Aorta (tissue), 5 donors: ENCODE data around the gene PTPRD. TPM values are rescaled to one million over a fixed set of nuclear protein-coding genes. Genes with fewer than 3 reads are reported as not detected.

Source experiments
- ATAC-seq: fragments of 200-7000 bp; cut with Tn5 transposase; one replicate; pipeline ENCODE4 v1.9.1; 2022; ENCODE audit warnings: moderate library complexity; ENCODE audit not compliant: low FRiP score
- DNase-seq, 2 donors: peaks; one replicate each; pipeline ENCODE4 v3.0.0-alpha.2; 2020
- H3K27ac ChIP-seq, 2 donors: one replicate each; pipeline ENCODE4 v1.5.1; 2013; ENCODE audit warnings: low read length in 2 of 2, mild to moderate bottlenecking in 2 of 2, moderate library complexity in 2 of 2, control low read depth in 1 of 2, inconsistent platforms in 1 of 2, low read depth in 1 of 2
- H3K27me3 ChIP-seq, 2 donors: one replicate each; pipeline ENCODE4 v1.6.1; 2013; ENCODE audit warnings: control low read depth in 1 of 2, low read length in 1 of 2, mild to moderate bottlenecking in 1 of 2, moderate library complexity in 1 of 2; ENCODE audit not compliant: insufficient read depth in 2 of 2, control insufficient read depth in 1 of 2
- H3K36me3 ChIP-seq, 2 donors: one replicate each; pipeline ENCODE4 v1.6.1; 2013; ENCODE audit warnings: control low read depth in 1 of 2, low read length in 1 of 2, mild to moderate bottlenecking in 1 of 2; ENCODE audit not compliant: insufficient read depth in 2 of 2, control insufficient read depth in 1 of 2
- H3K4me1 ChIP-seq, 2 donors: one replicate each; pipeline ENCODE4 v1.6.1; 2013; ENCODE audit warnings: low read length in 2 of 2, control low read depth in 1 of 2, mild to moderate bottlenecking in 1 of 2, moderate library complexity in 1 of 2; ENCODE audit not compliant: insufficient read depth in 2 of 2, control insufficient read depth in 1 of 2
- H3K4me3 ChIP-seq, 2 donors: one replicate each; pipeline ENCODE4 v1.5.1; 2013; ENCODE audit warnings: low read length in 2 of 2, control low read depth in 1 of 2, mild to moderate bottlenecking in 1 of 2
- H3K9me3 ChIP-seq: one replicate; pipeline ENCODE4 v1.6.1; 2013; ENCODE audit warnings: mild to moderate bottlenecking, low read length; ENCODE audit not compliant: control insufficient read depth
- WGBS, 2 donors: extraction: QIAGEN DNeasy Blood & Tissue Kit; methylation state at CpG; one replicate each; pipeline ENCODE4 v1.1.7; 2013; 5-methylcytosine and 5-hydroxymethylcytosine counted together
- intact Hi-C, 2 donors: fragments of 100-400 bp; cut with DNase I; formaldehyde crosslinking; loops; one replicate each; pipeline versions ENCODE4 v1.14.2 to v1.15.0; 2022
- polyA plus RNA-seq, 2 donors: library from polyadenylated mRNA; stranded (reverse); fragments of 200-250 nt; gene quantifications; one replicate each; pipeline ENCODE4 v1.2.3, GENCODE V29; 2013
- total RNA-seq, 2 donors: library from RNA; stranded (reverse); fragmentation: NEBNext Ultra II Directional; extraction: Animal tissue kit (Norgen Biotek cat#: 25700); gene quantifications; one replicate each; pipeline ENCODE4 v1.2.1, GENCODE V29; 2021
- donor health status: healthy with polysubstance abuse.
- donor health status: Bipolar disorder and iron deficiency.
- donor health status: DM: no; HTN: no; CAD: no.
- donor health status: DM: no; HTN: no; CAD: no.
- donor health status: DM: yes; HTN: yes; CAD: no.

PTPRD gene
- total and polyA plus RNA-seq, 4 donors = 1.5 to 92.0 (median 29.4) TPM

DNA sequence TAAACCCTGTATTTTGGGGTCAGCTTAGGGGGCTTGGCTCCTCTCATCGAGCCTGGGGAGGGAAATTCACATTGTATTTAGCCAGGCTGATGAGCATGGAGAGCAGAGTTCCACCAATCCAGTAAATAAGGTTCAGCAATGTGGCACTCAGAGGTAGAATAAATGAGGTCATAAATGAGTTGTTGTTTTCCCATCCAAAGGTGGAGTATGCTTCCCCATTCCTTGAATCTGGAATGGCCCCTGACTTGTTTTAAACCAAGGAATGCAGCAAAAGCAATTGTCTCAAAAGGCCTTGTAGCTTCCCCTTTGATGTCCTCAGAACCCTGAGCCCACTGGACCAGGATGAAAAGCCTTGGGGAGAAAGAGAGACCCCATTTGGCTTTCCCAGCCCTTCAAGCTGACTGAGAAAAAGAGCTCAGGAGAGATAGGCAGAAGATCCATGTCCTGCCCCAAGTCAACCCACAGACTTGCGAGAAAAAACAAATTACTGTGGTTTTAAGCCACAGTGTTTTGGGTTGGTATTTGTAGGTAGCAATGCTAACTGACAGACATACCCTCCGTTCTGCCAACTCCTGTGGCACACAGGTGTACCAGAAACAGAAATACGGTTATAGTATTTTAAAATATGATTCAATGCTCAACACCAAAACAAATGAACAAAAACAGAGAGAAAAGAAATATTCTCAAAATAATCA is 2247.2 kb downstream of the PTPRD start:
- Histone ChIP-seq H3K36me3 (no peaks in the 10 kb centered on the region), H3K27me3 (no peaks in the 10 kb centered on the region), H3K9me3 (no peaks in the 10 kb centered on the region), H3K4me3 (no peak overlapping the region), H3K27ac (no peak overlapping the region), H3K4me1 (no peaks in the 10 kb centered on the region)
- WGBS, 2 donors = 88 to 92% methylated on average over 4 of the region's 4 CpGs
- intact Hi-C loops = no loop called here
- ATAC-seq = no peak
- DNase-seq = no peak

DNA sequence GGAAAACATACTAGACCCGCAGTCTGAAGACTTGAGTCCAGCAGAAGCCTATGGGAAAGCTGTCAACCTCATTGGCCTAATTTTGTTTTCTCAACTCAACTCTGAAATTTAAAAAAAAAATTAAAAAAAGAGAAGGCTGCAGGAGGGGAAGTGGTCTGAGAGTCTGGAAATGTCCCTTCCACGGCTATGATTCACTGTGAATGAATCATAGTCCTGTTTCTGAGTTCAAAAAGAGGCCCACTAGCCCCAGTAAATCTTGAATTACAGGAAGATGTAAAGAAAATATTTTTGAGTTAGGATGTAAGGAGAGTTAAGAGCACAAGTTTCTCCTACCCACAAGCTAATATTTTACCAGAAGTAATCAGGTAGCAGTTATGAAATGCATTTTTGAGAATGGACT is 2247.8 kb downstream of the PTPRD start:
- Histone ChIP-seq H3K27me3 (no peaks in the 10 kb centered on the region), H3K36me3 (no peaks in the 10 kb centered on the region), H3K4me3 (no peak overlapping the region), H3K4me1 (no peaks in the 10 kb centered on the region), H3K27ac (no peak overlapping the region), H3K9me3 (no peaks in the 10 kb centered on the region)
- ATAC-seq (no peak), DNase-seq (no peak)
- 17 to 33% methylated on average over 2 of the region's 2 CpGs for WGBS, 2 donors
- intact Hi-C loops = no loop called here

DNA sequence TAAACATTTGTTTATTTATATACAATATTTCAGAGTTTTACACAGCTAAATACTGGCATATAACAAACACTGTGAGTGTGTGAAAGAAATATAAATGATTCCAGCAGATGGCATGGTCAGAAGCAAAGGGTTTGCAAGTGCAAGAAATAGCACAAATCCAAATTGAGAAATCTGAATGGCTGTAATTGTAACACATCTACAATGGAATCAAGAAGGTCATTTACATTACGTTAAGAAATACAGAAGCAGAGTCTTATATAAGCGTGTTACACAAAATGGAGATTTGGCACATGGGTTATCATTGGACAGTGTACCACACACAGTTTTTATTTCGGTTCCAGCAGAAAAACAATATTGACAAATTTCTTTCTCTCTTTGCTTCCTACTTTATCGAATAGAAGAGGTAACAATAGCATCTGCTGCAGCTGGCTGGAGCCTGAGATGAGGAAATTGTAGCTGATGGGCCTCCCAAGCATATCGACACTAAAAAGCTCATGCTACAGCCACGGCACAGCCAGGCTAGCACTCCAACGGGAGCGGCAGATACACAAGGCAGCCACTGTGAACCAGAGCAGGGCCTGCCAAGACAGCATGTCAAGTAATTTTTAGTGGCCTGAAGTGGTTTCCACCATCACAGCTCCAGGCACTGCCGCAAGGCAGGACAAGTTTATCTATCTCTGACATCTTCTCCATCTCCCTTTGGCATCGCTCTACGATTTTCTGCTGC is 2248.6 kb downstream of the PTPRD start:
- Histone ChIP-seq H3K9me3 (no peaks in the 10 kb centered on the region), H3K36me3 (no peaks in the 10 kb centered on the region), H3K27ac (no peak overlapping the region), H3K27me3 (no peaks in the 10 kb centered on the region), H3K4me1 (no peaks in the 10 kb centered on the region), H3K4me3 (no peak overlapping the region)
- intact Hi-C loops = no loop called here
- ATAC-seq (no peak), DNase-seq (no peak)
- WGBS, 2 donors = 95 to 96% methylated on average over 11 of the region's 11 CpGs

DNA sequence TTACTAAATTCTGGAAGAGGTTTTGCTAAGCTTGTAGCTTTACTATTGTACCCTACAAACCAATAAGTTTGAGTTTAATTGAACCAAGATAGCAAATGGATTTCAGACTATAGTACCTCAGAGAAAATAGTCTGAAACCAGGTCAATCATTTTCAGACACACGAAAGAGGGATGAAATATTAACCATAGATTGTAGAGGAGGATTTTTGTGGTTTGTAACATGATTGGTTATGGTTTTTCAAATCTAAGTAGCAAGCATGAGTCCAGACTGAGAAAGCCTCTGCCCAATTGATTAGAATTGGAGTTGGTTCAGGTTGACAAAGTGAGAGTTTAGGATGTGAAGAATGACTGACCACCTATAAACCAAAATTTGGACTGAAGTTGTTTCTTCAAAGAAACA is 2250.6 kb downstream of the PTPRD start:
- Histone ChIP-seq H3K4me1 (no peaks in the 10 kb centered on the region), H3K27ac (no peak overlapping the region), H3K4me3 (no peak overlapping the region), H3K27me3 (no peaks in the 10 kb centered on the region), H3K36me3 (no peaks in the 10 kb centered on the region), H3K9me3 (no peaks in the 10 kb centered on the region)
- no peak for ATAC-seq
- DNase-seq = no peak
- whole genome bisulfite sequencing, 2 donors = 91 to 96% methylated on average over 1 of the region's 1 CpG
- intact Hi-C loops = no loop called here

DNA sequence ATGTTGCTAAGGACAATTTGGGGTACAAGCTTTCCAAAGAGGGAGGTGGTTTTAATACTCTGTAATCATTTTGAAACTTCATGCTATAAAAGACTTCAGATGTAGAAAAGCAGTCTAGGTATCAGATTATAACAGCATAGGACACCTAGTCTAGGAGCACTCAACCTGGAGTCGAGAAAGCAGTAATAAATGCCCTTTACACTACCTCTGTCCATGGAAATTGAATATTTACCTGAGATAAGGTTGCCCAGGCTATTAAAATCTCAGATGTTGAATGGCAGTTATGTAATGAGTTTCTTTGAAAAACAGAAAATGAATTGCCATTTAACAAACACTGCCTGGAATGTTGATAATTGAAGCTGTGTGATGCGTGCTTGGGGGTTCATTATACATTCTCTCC is 2251.4 kb downstream of the PTPRD start:
- H3K9me3 ChIP-seq = no peaks in the 10 kb centered on the region
- 78 to 82% methylated on average over 2 of the region's 2 CpGs for WGBS, 2 donors
- H3K27ac ChIP-seq = no peak overlapping the region
- ATAC-seq = no peak
- H3K4me1 ChIP-seq = no peaks in the 10 kb centered on the region
- DNase-seq = no peak
- no peaks in the 10 kb centered on the region for H3K36me3 ChIP-seq
- no peak overlapping the region for H3K4me3 ChIP-seq
- no peaks in the 10 kb centered on the region for H3K27me3 ChIP-seq
- intact Hi-C loops = no loop called here

DNA sequence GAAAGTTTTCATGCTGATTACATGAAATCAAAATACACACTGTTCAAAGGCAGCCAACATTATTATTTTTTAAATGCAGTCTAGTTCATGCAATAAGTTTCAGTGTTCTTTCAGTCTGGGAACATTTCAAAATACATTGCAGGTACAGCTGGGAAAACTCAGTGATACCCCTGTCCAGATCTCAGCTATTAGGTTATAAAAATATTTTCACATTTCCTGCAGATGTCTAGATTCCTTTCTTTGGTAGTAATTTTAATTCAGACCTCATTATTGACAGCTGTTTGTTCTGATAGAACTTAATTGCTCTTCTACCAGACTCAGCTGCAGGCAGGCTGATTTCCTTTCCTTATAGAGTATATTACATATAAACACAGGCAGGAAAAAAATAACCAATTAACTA is 2256.4 kb downstream of the PTPRD start:
- H3K36me3 ChIP-seq = no peaks in the 10 kb centered on the region
- H3K27me3 ChIP-seq = no peaks in the 10 kb centered on the region
- no peak for ATAC-seq
- no peak overlapping the region for H3K4me3 ChIP-seq
- H3K27ac ChIP-seq = no peak overlapping the region
- no peak for DNase-seq
- intact Hi-C loops = no loop called here
- no peaks in the 10 kb centered on the region for H3K4me1 ChIP-seq
- no peaks in the 10 kb centered on the region for H3K9me3 ChIP-seq

DNA sequence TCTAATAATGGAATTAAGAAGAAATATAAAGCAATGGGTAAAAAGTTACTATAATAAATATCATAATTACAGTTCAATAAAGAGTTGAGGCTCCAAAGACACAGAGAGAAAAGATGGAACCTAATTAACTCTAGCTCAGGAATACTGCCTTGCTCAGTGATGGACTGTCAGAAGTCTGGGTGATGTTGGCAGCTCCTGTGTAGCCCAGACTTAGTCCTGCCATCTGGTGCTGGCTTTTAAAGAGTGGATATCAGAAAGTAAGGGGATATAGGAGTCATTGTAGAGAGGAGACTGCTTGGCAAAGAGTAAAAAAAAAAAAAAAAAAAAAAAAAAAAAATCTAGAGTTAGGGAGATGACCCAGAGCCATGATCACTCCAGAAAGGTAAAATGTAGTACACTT is 2261.4 kb downstream of the PTPRD start:
- DNase-seq (no peak), ATAC-seq (no peak)
- no peaks in the 10 kb centered on the region for H3K4me1 ChIP-seq
- H3K9me3 ChIP-seq = no peaks in the 10 kb centered on the region
- no peaks in the 10 kb centered on the region for H3K36me3 ChIP-seq
- intact Hi-C loops = no loop called here
- no peak overlapping the region for H3K4me3 ChIP-seq
- H3K27me3 ChIP-seq = no peaks in the 10 kb centered on the region
- H3K27ac ChIP-seq = no peak overlapping the region

DNA sequence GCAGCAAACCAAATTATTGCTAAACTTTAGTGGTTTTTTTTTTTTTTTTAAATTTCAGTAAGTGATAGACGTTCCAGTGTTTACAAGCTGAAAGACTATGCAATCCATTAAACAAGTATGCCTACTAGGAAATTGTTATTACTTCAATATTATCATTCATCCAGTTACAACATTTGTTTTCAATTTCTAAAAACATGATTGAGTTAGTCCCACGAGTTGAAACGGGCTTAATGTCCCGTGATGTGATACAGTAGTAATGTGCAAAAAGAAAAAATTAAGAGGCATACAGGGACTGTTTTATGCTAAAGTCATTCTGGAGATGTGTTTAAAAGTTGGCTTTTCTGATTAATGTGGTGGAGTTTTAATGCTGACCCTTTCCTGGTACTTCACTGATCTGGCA is 2262.9 kb downstream of the PTPRD start:
- no peak for ATAC-seq
- H3K27ac ChIP-seq = no peak overlapping the region
- no peaks in the 10 kb centered on the region for H3K36me3 ChIP-seq
- H3K27me3 ChIP-seq = no peaks in the 10 kb centered on the region
- WGBS, 2 donors = 9 to 25% methylated on average over 4 of the region's 4 CpGs
- H3K4me1 ChIP-seq = no peaks in the 10 kb centered on the region
- H3K9me3 ChIP-seq = no peaks in the 10 kb centered on the region
- intact Hi-C loops = no loop called here
- no peak for DNase-seq
- no peak overlapping the region for H3K4me3 ChIP-seq

DNA sequence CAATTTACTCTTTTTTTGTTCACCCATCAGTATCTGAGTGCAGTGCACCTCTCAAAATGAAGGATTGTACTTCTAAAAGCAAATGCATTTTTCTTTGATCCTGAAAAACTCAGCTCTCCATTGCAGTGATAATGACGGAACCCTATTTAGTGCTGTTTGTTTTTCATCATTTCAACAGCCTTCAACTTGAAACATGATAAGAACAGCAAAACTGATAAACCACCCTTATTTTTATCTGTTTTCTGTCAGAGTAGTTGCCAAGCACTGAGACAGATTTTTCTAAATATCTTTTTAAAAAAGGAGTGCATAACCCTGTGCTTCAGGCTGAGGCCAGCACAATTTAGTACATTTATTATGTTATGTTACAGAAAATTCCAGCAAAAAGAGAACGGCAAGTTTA is 2263.4 kb downstream of the PTPRD start:
- ATAC-seq (no peak), DNase-seq (no peak)
- intact Hi-C loops = no loop called here
- Histone ChIP-seq H3K36me3 (no peaks in the 10 kb centered on the region), H3K4me1 (no peaks in the 10 kb centered on the region), H3K9me3 (no peaks in the 10 kb centered on the region), H3K4me3 (no peak overlapping the region), H3K27me3 (no peaks in the 10 kb centered on the region), H3K27ac (no peak overlapping the region)
- 9 to 18% methylated on average over 2 of the region's 2 CpGs for WGBS, 2 donors
